HCT116 (cell line): ENCODE data around the gene NUMA1. TPM values are rescaled to one million over a fixed set of nuclear protein-coding genes. Genes with fewer than 3 reads are reported as not detected.

Experiments
- ATAC-seq: fragments of 200-7000 bp; cut with Tn5 transposase; 2 replicates; pipeline ENCODE4 v1.9.1; 2020; ENCODE audit warnings: mild to moderate bottlenecking, moderate library complexity
- BruUV-seq: library from RNA; stranded (reverse); fragments of 400-500 nt; replicated peaks from 2 replicates; lab custom pipeline; 2021; lab: Mats Ljungman, UMichigan
- CTCF ChIA-PET: fragments of 300-600 bp; sonication (Branson Sonifier 250); formaldehyde crosslinking; loops from one replicate; lab custom pipeline; 2021; ENCODE audit warnings: antibody characterized with exemption; lab: Charles Lee
- POLR2A ChIA-PET: fragments of 300-600, 350-600 bp; sonication (Branson Sonifier 250); formaldehyde crosslinking; loops from one replicate; lab custom pipeline; 2021; ENCODE audit warnings: antibody characterized with exemption; lab: Charles Lee
- RAD21 ChIA-PET, 2 experiments: fragments of 300-600 bp; sonication (Branson Sonifier 250); formaldehyde crosslinking; loops; one replicate each; lab custom pipeline; 2023; ENCODE audit warnings: low total read pairs in 2 of 2; ENCODE audit not compliant: uncharacterized antibody in 2 of 2, unreplicated experiment in 2 of 2, low non-redundant PET in 1 of 2; lab: Charles Lee
- DNase-seq: peaks from one replicate; pipeline ENCODE4 v3.0.0-alpha.2; 2010; ENCODE audit warnings: low read depth, low spot score
- H2AFZ ChIP-seq: fragments of 200-600 bp; shearing (Covaris generic), sonication (generic); 2 replicates; pipeline ENCODE4 v1.6.1; 2017; ENCODE audit warnings: low read depth, mixed run types, mixed read lengths, antibody characterized with exemption, low read length; ENCODE audit not compliant: poor library complexity, severe bottlenecking
- H3K27ac ChIP-seq: 2 replicates; pipeline ENCODE4 v1.5.1; 2012; ENCODE audit warnings: low read depth, low read length
- H3K27me3 ChIP-seq: fragments of 200-600 bp; sonication (generic); 2 replicates; pipeline ENCODE4 v1.6.1; 2016; ENCODE audit warnings: mixed run types, low read length, mixed read lengths; ENCODE audit not compliant: insufficient read depth
- H3K36me3 ChIP-seq, 2 experiments: fragments of 200-500 bp in 1 of 2; fragments of 200-600 bp in 1 of 2; sonication (Bioruptor generic) in 1 of 2; sonication (generic) in 1 of 2; 2 replicates each; pipeline versions ENCODE4 v1.5.1 to v1.6.1; 2014 to 2016; ENCODE audit warnings: low read length in 2 of 2, inconsistent platforms in 1 of 2, mixed read lengths in 1 of 2, mixed run types in 1 of 2; ENCODE audit not compliant: insufficient read depth in 2 of 2, control insufficient read depth in 1 of 2
- H3K4me1 ChIP-seq, 2 experiments: fragments of 200-600 bp in 1 of 2; sonication (generic) in 1 of 2; 2 replicates each; pipeline versions ENCODE4 v1.5.1 to v1.6.1; 2012 to 2017; ENCODE audit warnings: low read length in 2 of 2, inconsistent platforms in 1 of 2, mild to moderate bottlenecking in 1 of 2, mixed read lengths in 1 of 2, mixed run types in 1 of 2, moderate library complexity in 1 of 2; ENCODE audit not compliant: insufficient read depth in 2 of 2, control insufficient read depth in 1 of 2
- H3K4me2 ChIP-seq: fragments of 200-600 bp; sonication (generic); 2 replicates; pipeline ENCODE4 v1.6.1; 2017; ENCODE audit warnings: mixed run types, low read length, mixed read lengths
- H3K4me3 ChIP-seq, 2 experiments: fragments of 200-600 bp in 1 of 2; sonication (generic) in 1 of 2; replicated peaks in 1 of 2; 2 replicates each; pipeline ENCODE4 v1.5.1; 2011 to 2016; ENCODE audit warnings: low read length in 2 of 2, control low read depth in 1 of 2, low read depth in 1 of 2, mild to moderate bottlenecking in 1 of 2, mixed read lengths in 1 of 2, mixed run types in 1 of 2
- H3K79me2 ChIP-seq: fragments of 200-600 bp; sonication (generic); 2 replicates; pipeline ENCODE4 v1.6.1; 2017; ENCODE audit warnings: mild to moderate bottlenecking, mixed run types, low read length, moderate library complexity, mixed read lengths; ENCODE audit not compliant: insufficient read depth
- H3K9ac ChIP-seq: fragments of 200-600 bp; sonication (generic); 2 replicates; pipeline ENCODE4 v1.6.1; 2016; ENCODE audit warnings: low read length, mixed read lengths
- H3K9me2 ChIP-seq: fragments of 200-600 bp; sonication (generic), shearing (Covaris generic); 2 replicates; pipeline ENCODE4 v1.6.1; 2017; ENCODE audit warnings: mixed run types, mild to moderate bottlenecking, moderate library complexity; ENCODE audit not compliant: insufficient read depth
- H3K9me3 ChIP-seq, 2 experiments: fragments of 200-500 bp in 1 of 2; fragments of 200-600 bp in 1 of 2; sonication (Bioruptor generic) in 1 of 2; sonication (generic) in 1 of 2; 2 replicates each; pipeline ENCODE4 v1.6.1; 2014 to 2017; ENCODE audit warnings: low read length in 2 of 2, mixed read lengths in 2 of 2, inconsistent platforms in 1 of 2, low read depth in 1 of 2, mild to moderate bottlenecking in 1 of 2, mixed run types in 1 of 2, moderate library complexity in 1 of 2; ENCODE audit not compliant: control insufficient read depth in 1 of 2, insufficient read depth in 1 of 2
- H4K20me1 ChIP-seq: fragments of 200-600 bp; sonication (generic), shearing (Covaris generic); 2 replicates; pipeline ENCODE4 v1.6.1; 2017; ENCODE audit warnings: mixed run types, mild to moderate bottlenecking, moderate library complexity; ENCODE audit not compliant: insufficient read depth
- EGR1 ChIP-seq: IDR thresholded peaks from 2 replicates; pipeline ENCODE4 v1.6.1; 2012; ENCODE audit warnings: low read depth
- EZH2 ChIP-seq: fragments of 200-600 bp; sonication (generic); IDR thresholded peaks from 2 replicates; pipeline ENCODE4 v1.6.1; 2017; ENCODE audit warnings: antibody characterized with exemption, mixed run types
- JUND ChIP-seq: IDR thresholded peaks from 2 replicates; pipeline ENCODE4 v1.6.1; 2012
- POLR2A ChIP-seq: IDR thresholded peaks from 2 replicates; pipeline ENCODE4 v1.7.0; 2011; ENCODE audit warnings: borderline replicate concordance; ENCODE audit not compliant: insufficient read depth, insufficient read length; ENCODE audit errors: extremely low read depth
- POLR2AphosphoS5 ChIP-seq: IDR thresholded peaks from 2 replicates; pipeline ENCODE4 v1.6.1; 2011; ENCODE audit warnings: mild to moderate bottlenecking, low read depth, low read length, moderate library complexity
- SP1 ChIP-seq: IDR thresholded peaks from 2 replicates; pipeline ENCODE4 v1.6.1; 2012; ENCODE audit warnings: low read depth
- ZNF274 ChIP-seq: fragments of 200-500 bp; sonication (Bioruptor generic); IDR thresholded peaks from 2 replicates; pipeline ENCODE4 v1.6.1; 2014; ENCODE audit warnings: mild to moderate bottlenecking, low read depth, low read length, inconsistent platforms
- intact Hi-C: fragments of 100-400 bp; cut with micrococcal nuclease; formaldehyde crosslinking; loops from 2 replicates; pipeline ENCODE4 v1.10.0; 2022
- total RNA-seq: library from RNA; stranded (reverse); gene quantifications from one replicate; pipeline ENCODE4 v1.2.1, GENCODE V29; 2021; ENCODE audit not compliant: unreplicated experiment
- TF ChIP-seq, protein P1 (sequence below): IDR thresholded peaks from 2 replicates; pipeline ENCODE4 v1.6.1; 2011; ENCODE audit warnings: mild to moderate bottlenecking, low read length, moderate library complexity; ENCODE audit not compliant: insufficient replicate concordance; ENCODE audit errors: extremely low read depth
- TF ChIP-seq, protein P2 (sequence below): IDR thresholded peaks from 2 replicates; pipeline ENCODE4 v1.6.1; 2012

The NUMA1 gene
- total RNA-seq, 1 experiment from 2014 or later = 133 TPM

DNA sequence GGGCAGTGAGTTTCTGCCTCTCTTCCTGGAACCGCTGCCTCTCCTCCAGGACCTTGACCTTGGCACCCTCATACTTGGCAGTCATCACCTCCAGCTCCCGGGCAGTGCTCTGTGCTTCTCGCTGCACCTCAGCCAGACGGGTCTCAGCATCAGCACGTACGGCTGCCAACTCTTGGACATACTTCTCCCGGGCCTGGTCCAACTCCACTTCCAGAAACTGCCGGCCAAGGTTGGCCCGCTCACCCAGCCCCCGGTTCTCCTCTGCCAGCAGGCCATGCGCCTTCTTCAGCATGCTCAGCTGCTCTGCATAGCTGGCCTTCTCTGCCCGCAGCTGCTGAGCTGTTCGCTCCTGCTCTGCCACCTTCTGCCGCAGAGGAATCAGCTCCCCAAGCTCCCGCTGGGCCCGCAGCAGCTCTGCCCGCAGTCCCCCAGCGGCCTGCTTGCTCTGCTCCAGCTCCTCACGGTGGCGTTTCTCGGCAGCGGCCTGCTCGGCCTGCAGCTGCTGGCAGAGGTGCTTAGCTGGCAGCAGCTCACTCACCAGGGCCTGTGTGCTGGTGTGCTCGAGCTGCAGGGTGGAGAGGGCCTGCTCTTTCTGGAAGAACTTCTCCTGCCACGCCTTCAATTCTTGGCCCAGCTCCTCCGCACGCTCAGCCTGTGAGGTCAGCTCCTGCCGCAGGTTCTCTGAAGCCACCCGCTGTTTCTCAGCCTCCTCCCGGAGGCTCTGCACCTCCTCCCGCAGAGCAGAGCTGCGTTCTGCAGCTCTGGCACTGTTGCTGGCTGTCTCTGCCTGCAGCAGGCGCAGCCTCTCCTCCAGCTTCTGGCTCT lies 67.2 kb downstream of the NUMA1 start:
- H3K9me2 ChIP-seq = no peaks in the 10 kb centered on the region
- H2AFZ ChIP-seq = no peak overlapping the region
- BruUV-seq = no TSS peak
- no peak overlapping the region for H3K4me2 ChIP-seq
- no peaks in the 10 kb centered on the region for H3K79me2 ChIP-seq
- H3K9ac ChIP-seq = no peak overlapping the region
- no peaks in the 10 kb centered on the region for H3K4me1 ChIP-seq
- H3K27ac ChIP-seq = no peak overlapping the region
- H3K9me3 ChIP-seq = no peaks in the 10 kb centered on the region
- ATAC-seq (no peak), DNase-seq (no peak)
- POLR2A ChIA-PET = no interaction called here
- intact Hi-C loops = no loop called here
- H3K27me3 ChIP-seq = no peaks in the 10 kb centered on the region
- CTCF ChIA-PET = interaction anchor here (0.7 kb wide), 1 partner anchor 12 kb away, joined by 3 read pairs; no protein-coding TSS in a partner anchor
- peaks cover 58 to 68% of the 10 kb centered on the region in 2 experiments for H3K36me3 ChIP-seq
- no peak overlapping the region for H3K4me3 ChIP-seq
- H4K20me1 ChIP-seq = no peaks in the 10 kb centered on the region
- TF ChIP-seq JUND (no peak), EZH2 (no peak), EGR1 (no peak)
- TF ChIP-seq, protein P1, sequence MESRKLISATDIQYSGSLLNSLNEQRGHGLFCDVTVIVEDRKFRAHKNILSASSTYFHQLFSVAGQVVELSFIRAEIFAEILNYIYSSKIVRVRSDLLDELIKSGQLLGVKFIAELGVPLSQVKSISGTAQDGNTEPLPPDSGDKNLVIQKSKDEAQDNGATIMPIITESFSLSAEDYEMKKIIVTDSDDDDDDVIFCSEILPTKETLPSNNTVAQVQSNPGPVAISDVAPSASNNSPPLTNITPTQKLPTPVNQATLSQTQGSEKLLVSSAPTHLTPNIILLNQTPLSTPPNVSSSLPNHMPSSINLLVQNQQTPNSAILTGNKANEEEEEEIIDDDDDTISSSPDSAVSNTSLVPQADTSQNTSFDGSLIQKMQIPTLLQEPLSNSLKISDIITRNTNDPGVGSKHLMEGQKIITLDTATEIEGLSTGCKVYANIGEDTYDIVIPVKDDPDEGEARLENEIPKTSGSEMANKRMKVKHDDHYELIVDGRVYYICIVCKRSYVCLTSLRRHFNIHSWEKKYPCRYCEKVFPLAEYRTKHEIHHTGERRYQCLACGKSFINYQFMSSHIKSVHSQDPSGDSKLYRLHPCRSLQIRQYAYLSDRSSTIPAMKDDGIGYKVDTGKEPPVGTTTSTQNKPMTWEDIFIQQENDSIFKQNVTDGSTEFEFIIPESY = no peak
- RAD21 ChIA-PET = no interaction called here

DNA sequence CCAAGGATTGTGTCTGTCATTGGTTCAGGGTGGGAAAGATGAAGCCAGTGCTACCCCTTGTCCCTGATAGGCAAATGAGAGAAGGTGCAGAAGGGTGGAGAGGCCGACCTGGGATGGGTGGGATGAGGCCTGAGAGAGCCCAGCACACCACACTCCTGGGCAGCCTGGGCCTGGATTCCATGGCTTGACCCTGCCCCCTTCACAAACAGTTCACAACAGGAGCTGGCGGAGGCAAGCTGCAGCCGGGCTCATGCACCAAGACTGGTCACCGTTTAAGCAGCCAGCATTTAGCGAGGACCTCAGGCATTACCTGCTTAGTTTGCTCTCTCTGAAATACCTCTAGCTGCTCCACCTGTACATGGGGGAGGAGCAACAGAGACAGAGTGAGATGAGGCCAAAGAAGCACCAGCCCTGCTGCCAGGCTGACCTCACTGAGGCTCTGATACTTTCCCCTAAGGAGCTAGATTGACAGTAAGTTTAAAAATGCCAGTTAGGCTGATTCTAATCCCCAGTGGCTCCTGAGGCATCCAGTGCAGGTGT lies 68.2 kb downstream of the NUMA1 start:
- RAD21 ChIA-PET = no interaction called here
- no peak for ATAC-seq
- Histone ChIP-seq H3K4me2 (no peak overlapping the region), H3K27me3 (no peaks in the 10 kb centered on the region), H4K20me1 (no peaks in the 10 kb centered on the region), H2AFZ (no peak overlapping the region), H3K4me3 (no peak overlapping the region), H3K9me2 (no peaks in the 10 kb centered on the region), H3K36me3 (peaks cover 62 to 67% of the 10 kb centered on the region in 2 experiments), H3K9ac (no peak overlapping the region), H3K79me2 (no peaks in the 10 kb centered on the region), H3K9me3 (no peaks in the 10 kb centered on the region), H3K27ac (no peak overlapping the region), H3K4me1 (no peaks in the 10 kb centered on the region)
- CTCF ChIA-PET = interaction anchor here (0.7 kb wide), 1 partner anchor 13 kb away, joined by 3 read pairs; no protein-coding TSS in a partner anchor
- POLR2A ChIA-PET = no interaction called here
- intact Hi-C loops = no loop called here
- no peak for DNase-seq
- TSS peak; percentile 33 for BruUV-seq
- TF ChIP-seq POLR2A (no peak), SP1 (no peak), ZNF274 (no peak), POLR2AphosphoS5 (no peak)
- TF ChIP-seq, protein P2, sequence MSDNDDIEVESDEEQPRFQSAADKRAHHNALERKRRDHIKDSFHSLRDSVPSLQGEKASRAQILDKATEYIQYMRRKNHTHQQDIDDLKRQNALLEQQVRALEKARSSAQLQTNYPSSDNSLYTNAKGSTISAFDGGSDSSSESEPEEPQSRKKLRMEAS = no peak
- TF ChIP-seq, protein P1 = no peak
